WI38 (cell line): ENCODE results near the gene LRP1B.

ENCODE experiments used
- H3K4me3 ChIP-seq: 2 replicates; pipeline ENCODE4 v1.5.1; 2011; ENCODE audit warnings: low read depth, mild to moderate bottlenecking, control low read depth, low read length
- TF ChIP-seq, protein P1 (sequence below): IDR thresholded peaks from 2 replicates; pipeline ENCODE4 v1.5.1; 2012; ENCODE audit warnings: low read depth, mild to moderate bottlenecking, control low read depth, low read length

The LRP1B gene

DNA sequence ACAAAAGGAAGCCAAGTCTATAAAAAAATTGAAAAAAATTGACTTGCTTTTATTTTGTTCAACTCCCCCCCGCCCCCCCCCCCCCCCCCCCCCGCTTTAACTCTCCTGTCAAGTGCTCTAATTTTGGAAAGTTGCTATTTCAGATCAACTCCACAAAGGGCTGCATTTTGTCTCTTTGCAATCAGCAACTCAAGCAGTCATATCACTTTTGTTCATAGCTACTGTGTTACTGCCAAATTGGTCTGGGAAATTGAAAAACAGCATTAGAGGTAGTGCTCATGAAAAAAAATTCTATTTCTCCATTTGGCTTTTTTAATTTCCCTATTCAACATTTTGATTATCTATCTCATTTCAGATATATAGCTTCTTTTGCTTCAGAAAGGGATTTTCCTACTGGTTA, 531.8 kb downstream of the LRP1B start:
- no peak overlapping the region for H3K4me3 ChIP-seq
- TF ChIP-seq, protein P1, sequence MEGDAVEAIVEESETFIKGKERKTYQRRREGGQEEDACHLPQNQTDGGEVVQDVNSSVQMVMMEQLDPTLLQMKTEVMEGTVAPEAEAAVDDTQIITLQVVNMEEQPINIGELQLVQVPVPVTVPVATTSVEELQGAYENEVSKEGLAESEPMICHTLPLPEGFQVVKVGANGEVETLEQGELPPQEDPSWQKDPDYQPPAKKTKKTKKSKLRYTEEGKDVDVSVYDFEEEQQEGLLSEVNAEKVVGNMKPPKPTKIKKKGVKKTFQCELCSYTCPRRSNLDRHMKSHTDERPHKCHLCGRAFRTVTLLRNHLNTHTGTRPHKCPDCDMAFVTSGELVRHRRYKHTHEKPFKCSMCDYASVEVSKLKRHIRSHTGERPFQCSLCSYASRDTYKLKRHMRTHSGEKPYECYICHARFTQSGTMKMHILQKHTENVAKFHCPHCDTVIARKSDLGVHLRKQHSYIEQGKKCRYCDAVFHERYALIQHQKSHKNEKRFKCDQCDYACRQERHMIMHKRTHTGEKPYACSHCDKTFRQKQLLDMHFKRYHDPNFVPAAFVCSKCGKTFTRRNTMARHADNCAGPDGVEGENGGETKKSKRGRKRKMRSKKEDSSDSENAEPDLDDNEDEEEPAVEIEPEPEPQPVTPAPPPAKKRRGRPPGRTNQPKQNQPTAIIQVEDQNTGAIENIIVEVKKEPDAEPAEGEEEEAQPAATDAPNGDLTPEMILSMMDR: no peak

- H3K4me3 ChIP-seq: no peak overlapping the region
- TF ChIP-seq, protein P1: no peak
Observed at GRCh38 chr2:141595316-141595920, 535.4 kb downstream of the LRP1B start.

DNA sequence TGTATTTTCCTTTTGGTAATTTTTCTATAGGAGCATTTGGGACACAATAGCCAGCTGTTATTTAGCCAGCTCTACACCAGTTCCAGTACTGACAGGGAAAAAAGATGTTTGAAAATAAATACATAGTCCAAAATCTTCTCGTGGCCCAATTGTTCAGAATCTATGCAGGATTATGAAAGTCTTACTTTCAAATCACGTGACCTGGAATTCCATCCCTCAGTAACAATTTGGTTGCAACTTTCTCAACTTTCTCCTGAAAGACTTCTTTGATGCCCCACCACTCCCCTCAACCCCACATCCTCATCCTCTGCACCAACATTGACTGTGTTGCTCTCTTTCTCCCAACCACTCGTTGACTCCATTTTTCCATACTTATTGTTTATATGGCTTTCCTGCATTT, 539.0 kb downstream of the LRP1B start:
- no peak overlapping the region for H3K4me3 ChIP-seq
- TF ChIP-seq, protein P1: no peak

DNA sequence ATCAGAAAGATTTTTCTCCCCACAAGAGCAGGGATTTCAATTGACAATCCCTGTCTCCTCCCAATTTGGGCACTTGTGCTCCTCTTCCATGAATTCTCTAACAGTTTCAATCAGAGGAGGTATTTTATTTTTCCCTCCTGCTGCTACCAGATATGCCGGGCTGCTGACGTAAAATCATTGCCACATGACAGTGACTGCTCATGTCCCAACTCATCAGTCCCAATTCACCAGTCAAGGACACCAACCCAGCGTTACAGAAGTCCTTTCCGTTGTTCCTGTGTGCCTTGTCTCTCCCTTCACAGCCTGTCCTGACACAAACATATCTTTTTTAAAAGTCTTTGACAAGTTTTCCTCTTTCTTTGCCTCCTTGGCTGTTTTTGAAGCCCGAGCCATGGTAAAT, 540.2 kb downstream of the LRP1B start:
- TF ChIP-seq, protein P1: no peak
- no peak overlapping the region for H3K4me3 ChIP-seq

GRCh38 chr2:141589314-141589713, 541.5 kb downstream of the LRP1B start:
- no peak overlapping the region for H3K4me3 ChIP-seq
- TF ChIP-seq, protein P1: no peak

DNA sequence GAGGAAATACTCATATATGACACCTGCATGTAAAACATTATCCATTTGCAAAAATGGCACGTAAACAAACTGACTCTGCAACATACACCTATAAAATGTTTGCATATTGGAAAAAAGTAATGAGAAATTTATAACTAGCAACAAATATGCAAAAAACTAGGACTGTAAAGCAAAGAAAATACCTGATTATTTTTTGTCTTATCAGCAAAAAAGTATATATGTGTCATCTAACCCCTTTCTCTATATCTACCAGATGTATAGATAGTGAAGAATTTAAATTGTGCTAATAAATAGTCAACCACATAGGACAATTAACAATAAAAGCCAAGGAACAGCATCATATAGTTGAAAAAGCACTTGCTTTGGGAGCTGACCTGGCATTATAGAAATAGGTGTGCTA, 543.8 kb downstream of the LRP1B start:
- TF ChIP-seq, protein P1: no peak
- H3K4me3 ChIP-seq: no peak overlapping the region

- no peak overlapping the region for H3K4me3 ChIP-seq
- TF ChIP-seq, protein P1: no peak
Observed at GRCh38 chr2:141582213-141582612, 548.6 kb downstream of the LRP1B start.
